PC-9 (cell line): ENCODE measurements around the gene KCNK3. TPM values are rescaled to one million over a fixed set of nuclear protein-coding genes. Genes with fewer than 3 reads are reported as not detected.
A peak's percentile ranks its signal among the peaks of the same experiment; 100 is the strongest.

Source experiments
- BruUV-seq: library from RNA; stranded (reverse); fragments of 400-500 nt; replicated peaks from 2 replicates; lab custom pipeline; 2021; lab: Mats Ljungman, UMichigan
- CTCF ChIA-PET: fragments of 300-600 bp; sonication (Branson Sonifier 250); formaldehyde crosslinking; loops from one replicate; lab custom pipeline; 2022; ENCODE audit warnings: antibody characterized with exemption; lab: Charles Lee
- POLR2A ChIA-PET: fragments of 300-600 bp; sonication (Branson Sonifier 250); formaldehyde crosslinking; loops from one replicate; lab custom pipeline; 2022; ENCODE audit warnings: antibody characterized with exemption; ENCODE audit not compliant: unreplicated experiment; lab: Charles Lee
- DNase-seq, 2 experiments: peaks; one replicate each; pipeline versions ENCODE4 v3.0.0 to v3.0.0-alpha.2; 2015 to 2022; ENCODE audit warnings: mixed read lengths in 1 of 2
- H2AFZ ChIP-seq: fragments of 200-600 bp; sonication (generic); 2 replicates; pipeline ENCODE4 v1.8.1; 2017; ENCODE audit warnings: antibody characterized with exemption
- H3F3A ChIP-seq: fragments of 200-600 bp; sonication (generic); 2 replicates; pipeline ENCODE4 v1.8.1; 2017; ENCODE audit warnings: antibody characterized with exemption, mild to moderate bottlenecking, low read depth; ENCODE audit not compliant: insufficient read depth
- H3K27ac ChIP-seq: fragments of 200-600 bp; sonication (generic); 2 replicates; pipeline ENCODE4 v1.6.1; 2016; ENCODE audit warnings: mixed run types
- H3K27me3 ChIP-seq: fragments of 200-600 bp; sonication (generic); 2 replicates; pipeline ENCODE4 v1.6.1; 2016; ENCODE audit warnings: low read depth, mixed run types; ENCODE audit not compliant: insufficient read depth
- H3K36me3 ChIP-seq: fragments of 200-600 bp; sonication (generic); 2 replicates; pipeline ENCODE4 v1.6.1; 2016; ENCODE audit warnings: low read depth, mixed run types
- H3K4me1 ChIP-seq: fragments of 200-600 bp; sonication (generic); replicated peaks from 2 replicates; pipeline ENCODE4 v1.6.1; 2016; ENCODE audit warnings: mixed run types; ENCODE audit not compliant: insufficient read depth
- H3K4me2 ChIP-seq: fragments of 200-600 bp; sonication (generic); 2 replicates; pipeline ENCODE4 v1.6.1; 2017; ENCODE audit warnings: mixed run types
- H3K4me3 ChIP-seq: fragments of 200-600 bp; sonication (generic); 2 replicates; pipeline ENCODE4 v1.6.1; 2016; ENCODE audit warnings: mixed run types
- H3K79me2 ChIP-seq: fragments of 200-600 bp; sonication (generic); 2 replicates; pipeline ENCODE4 v1.6.1; 2017; ENCODE audit warnings: low read depth, mixed run types
- H3K9me2 ChIP-seq: fragments of 200-600 bp; sonication (generic); 2 replicates; pipeline ENCODE4 v1.8.1; 2017; ENCODE audit warnings: mild to moderate bottlenecking; ENCODE audit not compliant: insufficient read depth
- H3K9me3 ChIP-seq: fragments of 200-600 bp; sonication (generic); 2 replicates; pipeline ENCODE4 v1.8.1; 2016; ENCODE audit warnings: low read depth; ENCODE audit not compliant: insufficient read depth
- H4K20me1 ChIP-seq: fragments of 200-600 bp; sonication (generic); 2 replicates; pipeline ENCODE4 v1.8.1; 2017; ENCODE audit not compliant: insufficient read depth
- CTCF ChIP-seq: fragments of 200-600 bp; sonication (generic); conservative IDR thresholded peaks from 2 replicates; pipeline ENCODE4 v1.6.1; 2017; ENCODE audit warnings: mixed run types, antibody characterized with exemption, mild to moderate bottlenecking, moderate library complexity
- EZH2 ChIP-seq: fragments of 200-600 bp; sonication (generic); IDR thresholded peaks from 2 replicates; pipeline ENCODE4 v1.8.0; 2017; ENCODE audit warnings: antibody characterized with exemption, low read depth
- intact Hi-C: fragments of 100-400 bp; cut with micrococcal nuclease; formaldehyde crosslinking; loops from one replicate; pipeline ENCODE4 v1.10.0; 2022; ENCODE audit not compliant: unreplicated experiment
- total RNA-seq: library from RNA; stranded (reverse); gene quantifications from 2 replicates; pipeline ENCODE4 v1.2.3, GENCODE V29; 2021

KCNK3 gene
- total RNA-seq, 1 experiment from 2014 or later, result not detected

- Histone ChIP-seq H3K27me3 (no peaks in the 10 kb centered on the region), H3K4me2 (peak overlapping the region; percentile 59), H4K20me1 (no peaks in the 10 kb centered on the region), H3K27ac (peak overlapping the region; percentile 47), H3K79me2 (no peaks in the 10 kb centered on the region), H3K36me3 (no peaks in the 10 kb centered on the region), H3K4me3 (no peak overlapping the region), H3F3A (peaks cover 48% of the 10 kb centered on the region), H3K4me1 (peaks cover 61% of the 10 kb centered on the region), H3K9me3 (no peaks in the 10 kb centered on the region), H2AFZ (no peak overlapping the region), H3K9me2 (no peaks in the 10 kb centered on the region)
- TF ChIP-seq EZH2 (no peak), CTCF (no peak)
- intact Hi-C loops, result loop anchor here (1.0 kb wide), 1 partner anchor 63 kb away; no protein-coding TSS in a partner anchor
- POLR2A ChIA-PET, result no interaction called here
- BruUV-seq, result no TSS peak
- DNase-seq, result no peak
- CTCF ChIA-PET, result no interaction called here
These were observed 29.8 kb downstream of the KCNK3 start for GRCh38 chr2:26722328-26722727.

DNA sequence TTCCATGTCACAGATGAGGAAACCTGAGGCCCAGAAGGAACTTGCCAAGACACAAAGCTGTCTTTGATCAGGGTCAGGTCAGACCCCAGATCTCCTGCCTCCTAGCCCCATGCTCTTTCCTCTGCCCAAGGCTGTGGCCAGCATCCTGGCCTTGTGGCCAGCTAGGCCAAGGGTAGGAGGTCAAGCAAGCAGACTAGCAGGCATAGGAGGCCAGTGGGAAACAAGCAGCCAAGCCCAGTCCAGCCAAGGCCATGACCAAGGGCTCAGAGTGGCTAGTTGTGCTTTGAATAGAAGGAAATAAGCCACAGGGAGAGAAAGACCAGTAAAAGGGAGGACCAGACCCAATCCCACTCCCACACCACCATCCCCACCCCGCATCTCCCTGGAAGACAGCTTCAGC lies 30.4 kb downstream of the KCNK3 start:
- peak overlapping the region; percentile 83 for H3K27ac ChIP-seq
- intact Hi-C loops, result loop anchor here (1.0 kb wide), 1 partner anchor 62 kb away; no protein-coding TSS in a partner anchor
- TF ChIP-seq EZH2, result no peak
- no peak for TF ChIP-seq CTCF
- no peaks in the 10 kb centered on the region for H3K9me2 ChIP-seq
- POLR2A ChIA-PET, result no interaction called here
- no peak overlapping the region for H3K4me3 ChIP-seq
- H3K4me1 ChIP-seq, result peaks cover 61% of the 10 kb centered on the region
- CTCF ChIA-PET, result no interaction called here
- no peaks in the 10 kb centered on the region for H4K20me1 ChIP-seq
- peak overlapping the region; percentile 59 for H3K4me2 ChIP-seq
- no peaks in the 10 kb centered on the region for H3K9me3 ChIP-seq
- peaks cover 48% of the 10 kb centered on the region for H3F3A ChIP-seq
- no peaks in the 10 kb centered on the region for H3K27me3 ChIP-seq
- H2AFZ ChIP-seq, result no peak overlapping the region
- H3K79me2 ChIP-seq, result no peaks in the 10 kb centered on the region
- no peaks in the 10 kb centered on the region for H3K36me3 ChIP-seq
- no peak for DNase-seq
- no TSS peak for BruUV-seq

GRCh38 chr2:26723475-26723874 lies 31.0 kb downstream of the KCNK3 start:
- peak overlapping the region; percentile 59 for H3K4me2 ChIP-seq

More at GRCh38 chr2:26723475-26723874, 31.0 kb downstream of the KCNK3 start:
- Histone ChIP-seq H3K4me1 (peaks cover 61% of the 10 kb centered on the region), H3K9me3 (no peaks in the 10 kb centered on the region), H4K20me1 (no peaks in the 10 kb centered on the region), H3K4me3 (no peak overlapping the region), H3K9me2 (no peaks in the 10 kb centered on the region), H3K36me3 (no peaks in the 10 kb centered on the region), H3F3A (peaks cover 48% of the 10 kb centered on the region), H2AFZ (no peak overlapping the region), H3K79me2 (no peaks in the 10 kb centered on the region), H3K27me3 (no peaks in the 10 kb centered on the region), H3K27ac (peak overlapping the region; percentile 83)
- TF ChIP-seq EZH2 (no peak), CTCF (no peak)
- intact Hi-C loops, result no loop called here
- ChIA-PET POLR2A (no interaction called here), CTCF (no interaction called here)
- TSS peak; percentile 82 for BruUV-seq
- no peak for DNase-seq
